ENCODE results near the gene GLIPR1L2.
"Not testable (repeated sequence)": the region's sequence is repeated elsewhere in the genome, so short reads cannot be mapped to it uniquely, and the experiment has no call there.

The GLIPR1L2 gene

DNA sequence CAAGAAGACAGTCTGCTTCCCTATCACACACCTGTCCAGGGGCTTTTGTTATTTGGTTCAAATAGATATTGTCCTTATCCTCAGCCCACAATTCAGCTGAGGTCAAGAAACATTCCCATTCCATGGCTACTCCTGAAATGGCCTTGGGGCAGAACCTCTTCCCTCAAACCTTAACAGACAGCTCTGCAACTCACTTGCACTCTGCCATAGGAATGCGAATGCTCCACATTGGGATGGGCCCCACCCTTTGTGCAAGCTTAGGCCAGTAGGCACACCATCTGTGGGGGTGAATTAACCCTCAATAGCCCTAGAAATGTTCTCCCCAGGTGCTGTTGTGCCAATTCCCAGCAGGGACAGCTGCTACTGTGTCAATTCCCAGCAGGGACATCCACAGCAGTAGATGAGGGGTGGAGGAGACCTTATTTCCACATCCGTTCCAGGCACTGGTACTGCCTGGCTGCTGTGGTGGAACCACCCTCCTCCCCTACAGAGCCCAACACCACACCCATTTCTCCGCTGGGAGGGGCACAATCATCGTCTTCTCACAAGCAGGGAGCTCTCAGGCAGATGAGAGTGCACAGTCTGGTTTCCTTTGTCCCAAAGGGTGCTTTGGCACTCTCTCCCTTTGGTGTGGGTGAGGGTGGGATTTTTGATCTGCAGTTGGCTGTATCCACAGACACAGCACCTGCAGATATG, 47.3 kb downstream of the GLIPR1L2 start:
- no peak for DNase-seq

GRCh38 chr12:75439048-75439447, 48.2 kb downstream of the GLIPR1L2 start:
- no peak for DNase-seq

- DNase-seq, result no peak
Observed at GRCh38 chr12:75439930-75440329, 49.0 kb downstream of the GLIPR1L2 start.

DNA sequence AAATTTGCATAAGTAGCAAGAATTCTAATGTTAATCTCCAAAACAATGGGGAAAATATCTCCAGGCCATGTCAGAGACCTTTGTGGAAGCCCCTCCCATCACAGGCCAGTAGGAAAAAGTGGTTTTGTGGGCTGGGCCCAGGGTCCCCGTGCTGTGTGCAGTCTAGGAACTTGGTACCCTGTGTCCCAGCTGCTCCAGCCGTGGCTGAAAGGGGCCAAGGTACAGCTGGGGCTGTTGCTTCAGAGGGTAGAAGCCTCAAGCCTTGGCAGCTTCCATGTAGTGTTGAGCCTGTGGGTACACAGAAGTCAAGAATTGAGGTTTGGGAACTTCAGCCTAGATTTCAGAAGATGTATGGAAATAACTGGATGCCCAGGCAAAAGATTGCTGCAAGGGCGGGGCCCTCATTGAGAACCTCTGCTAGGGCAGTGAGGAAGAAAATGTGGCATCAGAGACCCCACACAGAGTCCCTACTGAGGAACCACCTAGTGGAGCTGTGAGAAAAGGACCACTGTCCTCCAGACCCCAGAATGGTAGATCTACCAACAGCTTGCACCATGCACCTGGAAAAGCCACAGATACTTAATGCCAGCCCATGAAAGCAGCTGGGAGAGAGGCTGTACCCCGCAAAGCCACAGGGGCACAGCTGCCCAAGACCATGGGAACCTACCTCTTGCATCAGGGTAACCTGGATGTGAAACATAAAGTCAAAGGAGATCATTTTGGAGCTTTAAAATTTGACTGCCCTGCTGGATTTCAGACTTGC, 51.0 kb downstream of the GLIPR1L2 start:
- DNase-seq, result not testable (repeated sequence)

DNA sequence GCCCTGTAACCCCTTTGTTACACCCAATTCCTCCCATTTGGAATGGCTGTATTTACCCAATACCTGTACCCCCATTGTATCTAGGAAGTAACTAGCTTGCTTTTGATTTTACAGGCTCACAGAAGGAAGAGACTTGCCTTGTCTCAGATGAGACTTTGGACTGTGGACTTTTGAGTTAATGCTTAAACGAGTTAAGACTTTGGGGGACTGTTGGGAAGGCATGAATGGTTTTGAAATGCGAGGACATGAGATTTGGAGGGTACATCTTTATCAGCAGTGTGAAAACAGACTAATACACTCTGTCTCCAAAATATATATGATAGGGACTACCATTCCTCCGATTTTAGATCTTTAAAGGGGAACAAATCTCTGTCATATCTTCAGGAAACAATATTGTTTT, 51.6 kb downstream of the GLIPR1L2 start:
- not testable (repeated sequence) for DNase-seq

- no peak for DNase-seq
Observed at GRCh38 chr12:75443709-75444108, 52.8 kb downstream of the GLIPR1L2 start.

DNA sequence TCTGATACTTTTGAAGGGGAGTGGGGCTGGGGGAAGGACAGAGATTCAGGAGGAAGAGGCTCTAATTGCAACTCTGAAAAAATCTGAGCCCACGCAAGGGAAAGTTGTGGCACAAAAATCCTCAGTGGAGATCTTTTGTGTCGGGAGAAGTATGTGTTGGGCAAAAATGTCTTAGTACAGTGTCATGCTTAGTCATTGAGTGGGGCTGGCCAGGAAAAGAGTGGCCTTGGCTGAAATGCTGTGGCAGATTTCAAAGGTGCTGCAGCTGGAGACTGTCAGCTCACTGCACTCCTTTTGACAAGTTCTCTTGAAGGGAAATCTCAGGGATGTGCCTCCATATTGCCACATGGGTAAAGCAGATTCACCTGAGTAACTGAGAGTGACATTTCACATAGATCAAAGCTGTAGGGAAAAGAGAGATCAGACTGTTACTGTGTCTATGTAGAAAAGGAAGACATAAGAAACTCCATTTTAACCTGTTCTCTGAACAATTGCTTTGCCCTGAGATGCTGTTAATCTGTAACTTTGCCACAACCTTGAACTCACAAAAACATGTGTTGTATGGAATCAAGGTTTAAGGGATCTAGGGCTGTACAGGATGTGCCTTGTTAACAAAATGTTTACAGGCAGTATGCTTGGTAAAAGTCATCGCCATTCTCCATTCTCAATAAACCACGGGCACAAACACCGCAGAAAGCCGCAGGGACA, 53.7 kb downstream of the GLIPR1L2 start:
- no peak for DNase-seq

DNA sequence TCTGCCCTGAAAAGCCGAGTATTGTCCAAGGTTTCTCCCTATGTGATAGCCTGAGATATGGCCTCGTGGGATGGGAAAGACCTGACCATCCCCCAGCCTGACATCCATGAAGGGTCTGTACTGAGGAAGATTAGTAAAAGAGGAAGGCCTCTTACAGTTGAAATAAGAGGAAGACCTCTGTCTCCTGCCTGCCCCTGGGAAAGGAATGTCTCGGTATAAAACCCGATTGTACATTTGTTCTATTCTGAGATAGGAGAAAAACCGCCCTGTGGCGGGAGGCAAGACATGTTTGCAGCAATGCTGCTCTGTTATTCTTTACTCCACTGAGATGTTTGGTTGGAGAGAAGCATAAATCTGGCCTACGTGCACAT, 54.2 kb downstream of the GLIPR1L2 start:
- DNase-seq, result not testable (repeated sequence)

DNA sequence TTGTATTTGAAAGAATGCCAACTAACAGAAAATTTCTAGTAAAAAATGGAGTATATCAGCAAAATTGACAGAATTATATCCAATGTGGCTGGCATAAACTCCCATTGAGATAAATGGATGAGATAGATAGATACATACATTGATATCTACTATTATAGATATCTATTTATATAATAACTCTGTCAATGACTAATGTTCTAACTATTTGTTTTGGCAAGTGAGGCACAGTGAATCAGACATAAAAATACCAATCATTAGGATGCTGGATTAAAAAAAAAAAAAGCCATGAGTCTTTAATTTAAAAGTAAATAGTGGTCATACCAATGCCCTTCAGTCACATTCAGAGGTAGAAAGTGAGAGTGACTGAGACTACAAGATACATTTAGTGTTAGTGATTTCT, 56.0 kb downstream of the GLIPR1L2 start:
- no peak for DNase-seq

GRCh38 chr12:75447691-75448393, 57.0 kb downstream of the GLIPR1L2 start:
- DNase-seq, result no peak

DNA sequence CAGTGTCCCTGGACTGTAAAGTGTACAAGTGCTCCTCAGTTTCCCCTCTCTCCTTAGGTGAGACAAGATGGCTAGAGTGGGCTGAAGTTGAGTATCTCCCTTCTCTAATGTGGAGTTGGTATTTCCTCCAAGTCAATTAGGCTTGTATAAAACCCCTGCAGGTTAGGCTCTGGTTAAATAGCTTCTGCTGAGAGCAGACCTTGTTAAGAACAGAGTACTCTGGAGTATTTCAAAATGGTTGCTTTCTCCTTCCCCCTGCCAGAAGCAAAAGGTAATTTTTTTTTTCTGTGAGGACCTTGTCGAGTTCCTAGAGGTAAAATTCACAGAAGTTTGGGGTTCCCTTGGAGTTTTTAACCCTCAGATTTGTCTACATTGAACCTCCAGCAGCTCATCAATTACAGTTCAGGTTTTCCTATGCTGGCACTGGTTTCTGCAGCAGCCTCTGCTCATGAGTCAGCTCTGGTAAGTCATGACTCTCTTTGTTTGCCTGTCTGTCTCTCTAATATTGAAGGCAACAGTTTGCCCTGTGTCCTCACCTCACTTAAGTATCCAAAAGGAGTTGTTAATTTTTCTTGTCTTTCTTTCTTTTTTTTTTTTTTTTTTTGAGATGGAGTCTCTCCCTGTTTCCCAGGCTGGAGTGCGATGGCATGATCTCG, 61.9 kb downstream of the GLIPR1L2 start:
- no peak for DNase-seq

DNA sequence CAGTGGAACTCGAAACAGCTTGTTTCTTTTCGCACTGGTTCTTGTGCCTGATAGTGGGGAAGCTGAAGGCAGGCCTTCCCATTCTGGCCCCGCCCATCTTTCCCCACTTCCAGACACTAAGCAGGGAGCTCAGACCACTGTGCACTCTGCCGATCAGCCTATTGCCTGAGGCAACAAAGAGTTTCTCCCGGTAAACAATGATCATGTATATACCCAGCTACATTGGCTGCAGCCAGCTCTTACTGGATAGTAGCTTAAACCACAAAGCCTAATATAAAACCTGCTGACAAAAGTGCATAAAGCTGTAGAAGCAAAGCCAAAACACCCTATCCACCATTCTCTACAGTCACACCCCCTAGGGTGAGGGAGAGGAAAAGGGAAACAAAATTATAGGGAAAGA, 65.0 kb downstream of the GLIPR1L2 start:
- no peak for DNase-seq

GRCh38 chr12:75457191-75457590, 66.3 kb downstream of the GLIPR1L2 start:
- no peak for DNase-seq

DNA sequence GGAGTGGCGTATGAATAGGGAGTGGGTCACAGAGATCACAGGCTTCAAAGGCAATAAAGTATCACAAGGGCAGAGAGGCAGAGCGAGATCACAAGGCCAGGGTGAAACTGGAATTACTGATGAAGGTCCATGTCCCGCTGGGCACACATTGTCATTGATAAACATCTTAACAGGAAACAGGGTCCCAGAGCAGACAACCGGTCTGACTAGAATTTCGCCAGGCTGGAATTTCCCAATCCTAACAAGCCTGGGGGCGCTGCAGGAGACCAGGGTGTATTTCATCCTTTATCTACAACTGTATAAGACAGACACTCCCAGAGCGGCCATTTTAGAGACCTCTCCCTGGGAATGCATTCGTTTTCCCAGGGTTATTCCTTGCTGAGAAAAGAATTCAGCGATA, 67.0 kb downstream of the GLIPR1L2 start:
- DNase-seq, result not testable (repeated sequence)

DNA sequence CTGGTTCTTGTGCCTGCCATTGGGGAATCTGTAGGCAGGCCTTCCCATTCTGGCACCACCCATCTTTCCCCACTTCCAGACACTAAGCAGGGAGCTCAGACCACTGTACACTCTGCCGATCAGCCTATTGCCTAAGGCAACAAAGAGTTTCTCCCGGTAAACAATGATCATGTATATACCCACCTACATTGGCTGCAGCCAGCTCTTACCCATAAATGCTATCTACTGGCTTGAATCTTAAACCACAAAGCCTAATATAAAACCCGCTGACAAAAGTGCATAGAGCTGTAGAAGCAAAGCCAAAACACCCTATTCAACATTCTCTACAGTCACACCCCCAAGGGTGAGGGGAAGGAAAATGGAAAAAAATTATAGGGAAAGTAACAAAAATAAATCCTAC, 68.9 kb downstream of the GLIPR1L2 start:
- no peak for DNase-seq

DNA sequence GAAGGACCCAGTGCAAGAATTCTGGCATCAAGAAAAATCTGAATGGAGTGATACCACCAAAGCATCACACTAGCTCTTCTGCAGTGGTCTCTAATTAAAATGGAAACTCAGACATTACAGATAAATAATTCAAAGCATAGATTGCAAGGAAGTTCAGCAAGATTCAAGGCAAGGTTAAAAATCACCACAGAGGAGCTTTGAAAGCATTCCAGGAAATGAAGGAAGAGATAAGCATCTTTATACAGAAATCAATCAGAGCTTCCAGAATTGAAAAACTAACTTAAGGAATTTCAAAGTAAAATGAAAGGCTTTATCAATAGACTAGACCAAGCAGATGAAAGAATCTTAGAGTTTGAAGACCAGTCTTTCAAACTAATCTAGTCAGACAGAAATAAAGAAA, 69.3 kb downstream of the GLIPR1L2 start:
- no peak for DNase-seq

- no peak for DNase-seq
Observed at GRCh38 chr12:75471902-75472890, 81.3 kb downstream of the GLIPR1L2 start.

- no peak for DNase-seq
Observed at GRCh38 chr12:75474116-75474515, 83.2 kb downstream of the GLIPR1L2 start.

- no peak for DNase-seq
Observed at GRCh38 chr12:75476071-75476470, 85.2 kb downstream of the GLIPR1L2 start.

- no peak for DNase-seq
Observed at GRCh38 chr12:75477137-75477536, 86.2 kb downstream of the GLIPR1L2 start.

DNA sequence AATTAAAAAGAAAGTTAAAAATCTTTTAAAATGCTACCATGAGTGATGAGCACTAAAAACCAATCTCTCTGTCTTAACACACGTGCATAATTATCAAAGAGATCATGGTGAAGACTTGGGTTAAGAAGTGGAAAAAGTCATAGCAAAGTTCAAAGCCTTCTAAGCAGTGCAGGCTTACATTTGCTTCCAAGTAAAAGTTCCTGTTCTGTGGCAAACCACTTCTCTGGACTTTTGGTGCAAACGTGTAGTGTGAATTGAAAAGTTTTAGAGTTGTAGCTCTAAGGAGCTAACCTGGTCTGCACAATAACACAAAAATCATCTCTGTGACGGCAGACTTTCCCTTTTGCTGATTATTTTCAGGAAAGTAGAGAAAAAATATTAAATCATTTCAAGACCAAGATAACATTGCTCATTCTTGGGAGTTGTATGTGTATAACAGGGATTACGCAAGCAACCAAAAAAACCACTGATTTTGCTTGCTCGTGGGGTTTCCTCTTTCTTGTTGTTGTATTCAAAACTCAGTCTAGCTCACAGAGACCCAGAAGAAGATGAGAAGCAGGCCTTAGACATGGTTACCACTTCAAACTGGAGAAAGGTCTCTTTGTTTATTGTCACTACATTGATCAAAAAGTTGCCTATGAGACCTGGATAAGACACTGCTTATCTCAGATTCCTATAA, 87.4 kb downstream of the GLIPR1L2 start:
- DNase-seq, result no peak

Measured in activated CD4-positive, alpha-beta T cell treated with anti-CD3 and anti-CD28 coated beads for 1 hour (primary cell).